ENCODE data around the gene KHSRP. TPM values are rescaled to one million over a fixed set of nuclear protein-coding genes. Genes with fewer than 3 reads are reported as not detected.

Gene KHSRP
- total RNA-seq, 1 experiment from 2014 or later: 82.7 TPM

Other genes with a start within 250 kb of the KHSRP start
- 3.0 and 6.5 TPM in 2 replicates for gene MLLT1, start 144.8 kb downstream of the KHSRP start, total RNA-seq (2014; rRNA removed; shearing (Covaris generic); ENCODE audit: low replicate concordance)
- not detected in 2 replicates for gene ACER1, start 91.2 kb downstream of the KHSRP start, total RNA-seq (2014; rRNA removed; shearing (Covaris generic); ENCODE audit: low replicate concordance)
- 72.6 and 193 TPM in 2 replicates for gene CLPP, start 63.3 kb downstream of the KHSRP start, total RNA-seq (2014; rRNA removed; shearing (Covaris generic); ENCODE audit: low replicate concordance)
- gene ALKBH7, start 52.0 kb downstream of the KHSRP start, total RNA-seq (2014; rRNA removed; shearing (Covaris generic); ENCODE audit: low replicate concordance): 48.4 TPM in 2 replicates
- 0.35 and 0.49 TPM in 2 replicates for gene PSPN, start 48.9 kb downstream of the KHSRP start, total RNA-seq (2014; rRNA removed; shearing (Covaris generic); ENCODE audit: low replicate concordance)
- 49.5 and 82.8 TPM in 2 replicates for gene GTF2F1, start 31.6 kb downstream of the KHSRP start, total RNA-seq (2014; rRNA removed; shearing (Covaris generic); ENCODE audit: low replicate concordance)
- gene SLC25A41, start 9.0 kb upstream of the KHSRP start, total RNA-seq (2014; rRNA removed; shearing (Covaris generic); ENCODE audit: low replicate concordance): not detected in 2 replicates
- gene SLC25A23, start 35.0 kb upstream of the KHSRP start, total RNA-seq (2014; rRNA removed; shearing (Covaris generic); ENCODE audit: low replicate concordance): 8.5 and 10.9 TPM in 2 replicates
- not detected in 2 replicates for gene CRB3, start 39.5 kb upstream of the KHSRP start, total RNA-seq (2014; rRNA removed; shearing (Covaris generic); ENCODE audit: low replicate concordance)
- not detected in 2 replicates for gene DENND1C, start 57.0 kb upstream of the KHSRP start, total RNA-seq (2014; rRNA removed; shearing (Covaris generic); ENCODE audit: low replicate concordance)
- 0.03 TPM in 1 of 2 replicates, not detected in the other for gene TUBB4A, start 77.5 kb upstream of the KHSRP start, total RNA-seq (2014; rRNA removed; shearing (Covaris generic); ENCODE audit: low replicate concordance)
- gene TNFSF9, start 106.2 kb upstream of the KHSRP start, total RNA-seq (2014; rRNA removed; shearing (Covaris generic); ENCODE audit: low replicate concordance): 4.5 and 10.5 TPM in 2 replicates
- gene CD70, start 166.3 kb upstream of the KHSRP start, total RNA-seq (2014; rRNA removed; shearing (Covaris generic); ENCODE audit: low replicate concordance): 17.2 and 32.7 TPM in 2 replicates
- gene TNFSF14, start 245.3 kb upstream of the KHSRP start, total RNA-seq (2014; rRNA removed; shearing (Covaris generic); ENCODE audit: low replicate concordance): not detected in 2 replicates

Data from MG63 (cell line).